SK-N-MC (cell line): Measurements from ENCODE around the gene C16orf87.

Source experiments
- EZH2 ChIP-seq: fragments of 200-600 bp; sonication (generic); IDR thresholded peaks from one replicate; pipeline ENCODE4 v1.6.1; 2017; ENCODE audit warnings: antibody characterized with exemption
- FOXP2 ChIP-seq: optimal IDR thresholded peaks from 2 replicates; pipeline ENCODE3; 2011; ENCODE audit warnings: mild to moderate bottlenecking, moderate library complexity; ENCODE audit not compliant: insufficient read depth; ENCODE audit errors: extremely low read length, control extremely low read depth
- POLR2AphosphoS5 ChIP-seq: IDR thresholded peaks from 2 replicates; pipeline ENCODE4 v1.6.1; 2012; ENCODE audit warnings: mild to moderate bottlenecking, low read depth, low read length, borderline replicate concordance

GRCh38 chr16:46832757-46833459 is 1.9 kb upstream of the C16orf87 start:
- no peak for TF ChIP-seq POLR2AphosphoS5
- no peak for TF ChIP-seq EZH2
- no peak for TF ChIP-seq FOXP2
